ENCODE data around the gene TRIL. TPM values are rescaled to one million over a fixed set of nuclear protein-coding genes. Genes with fewer than 3 reads are reported as not detected.

TRIL gene
- polyA plus RNA-seq, 3 donors = not detected

- Histone ChIP-seq H4K20me1 (ENCODE audit: insufficient read depth, low read length) (peaks cover 100% of the 10 kb centered on the region), H3K36me3 (replicated peaks in 1 of 2; ENCODE audit: control insufficient read depth in 1 of 2, insufficient read depth in 2 of 2, low read length in 2 of 2) (peaks cover 44 to 89% of the 10 kb centered on the region in 2 donors), H3K27ac (ENCODE audit: low read depth in 1 of 2, low read length in 2 of 2) (no peak overlapping the region), H3K9me3 (replicated peaks in 1 of 2; ENCODE audit: control insufficient read depth in 1 of 2, insufficient read depth in 1 of 2, low read length in 2 of 2) (no peaks in the 10 kb centered on the region), H3K4me1 (ENCODE audit: control insufficient read depth in 1 of 2, insufficient read depth in 2 of 2, low read length in 2 of 2) (no peaks in the 10 kb centered on the region), H3K79me2 (ENCODE audit: insufficient read depth, low read length) (no peaks in the 10 kb centered on the region), H3K27me3 (ENCODE audit: control insufficient read depth in 2 of 2, insufficient read depth in 2 of 2, low read length in 2 of 2) (no peaks in the 10 kb centered on the region), H2AFZ (ENCODE audit: insufficient read depth, low read depth, low read length, poor library complexity, severe bottlenecking) (no peak overlapping the region), H3K4me2 (replicated peaks; ENCODE audit: extremely low read depth, low read length, poor library complexity, severe bottlenecking) (no peak overlapping the region), H3K4me3 (replicated peaks in 1 of 3; ENCODE audit: low read depth in 2 of 3, low read length in 3 of 3) (no peak overlapping the region), H3K9ac (ENCODE audit: insufficient read depth, low read length, poor library complexity, severe bottlenecking) (no peak overlapping the region)
- no peak for TF ChIP-seq CTCF (IDR thresholded peaks at IDR 0.05)
- H3K36me3 Mint-ChIP-seq = peaks cover 69 to 70% of the 10 kb centered on the region in 2 donors
- intact Hi-C loops (cut with micrococcal nuclease) = no loop called here
- no peak for DNase-seq
- 97% methylated on average over 9 of the region's 12 CpGs for WGBS (ENCODE audit: insufficient coverage)
- H3K4me1 Mint-ChIP-seq = no peaks in the 10 kb centered on the region
- peak overlapping the region in 1 of 7 donors; percentile 50 for H3K27ac Mint-ChIP-seq
- H3K27me3 Mint-ChIP-seq (ENCODE audit: low read depth in 3 of 3) = no peaks in the 10 kb centered on the region
- no peaks in the 10 kb centered on the region for H3K9me3 Mint-ChIP-seq
- H3K4me3 Mint-ChIP-seq = no peak overlapping the region
These were observed 42.0 kb upstream of the TRIL start for GRCh38 chr7:28999895-29000716.

- no peak overlapping the region for H3K27ac Mint-ChIP-seq
- H3K9me3 ChIP-seq (replicated peaks in 1 of 2; ENCODE audit: control insufficient read depth in 1 of 2, insufficient read depth in 1 of 2, low read length in 2 of 2) = no peaks in the 10 kb centered on the region
- peaks cover 70 to 74% of the 10 kb centered on the region in 2 donors for H3K36me3 Mint-ChIP-seq
- peaks cover 98% of the 10 kb centered on the region for H4K20me1 ChIP-seq (ENCODE audit: insufficient read depth, low read length)
- no peaks in the 10 kb centered on the region for H3K27me3 Mint-ChIP-seq (ENCODE audit: low read depth in 3 of 3)
- H3K4me2 ChIP-seq (replicated peaks; ENCODE audit: extremely low read depth, low read length, poor library complexity, severe bottlenecking) = no peak overlapping the region
- no peaks in the 10 kb centered on the region for H3K4me1 Mint-ChIP-seq
- no peak for DNase-seq
- intact Hi-C loops (cut with micrococcal nuclease) = no loop called here
- TF ChIP-seq CTCF (IDR thresholded peaks at IDR 0.05) = no peak
- H3K4me3 ChIP-seq (replicated peaks in 1 of 3; ENCODE audit: low read depth in 2 of 3, low read length in 3 of 3) = no peak overlapping the region
- no peak overlapping the region for H3K4me3 Mint-ChIP-seq
- no peak overlapping the region for H3K9ac ChIP-seq (ENCODE audit: insufficient read depth, low read length, poor library complexity, severe bottlenecking)
- H3K27ac ChIP-seq (ENCODE audit: low read depth in 1 of 2, low read length in 2 of 2) = no peak overlapping the region
- H3K36me3 ChIP-seq (replicated peaks in 1 of 2; ENCODE audit: control insufficient read depth in 1 of 2, insufficient read depth in 2 of 2, low read length in 2 of 2) = peaks cover 45 to 87% of the 10 kb centered on the region in 2 donors
- H3K9me3 Mint-ChIP-seq = no peaks in the 10 kb centered on the region
- WGBS (ENCODE audit: insufficient coverage) = no CpG with 5 or more reads among the region's 5 CpGs
- no peak overlapping the region for H2AFZ ChIP-seq (ENCODE audit: insufficient read depth, low read depth, low read length, poor library complexity, severe bottlenecking)
- H3K79me2 ChIP-seq (ENCODE audit: insufficient read depth, low read length) = no peaks in the 10 kb centered on the region
- no peaks in the 10 kb centered on the region for H3K27me3 ChIP-seq (ENCODE audit: control insufficient read depth in 2 of 2, insufficient read depth in 2 of 2, low read length in 2 of 2)
- no peaks in the 10 kb centered on the region for H3K4me1 ChIP-seq (ENCODE audit: control insufficient read depth in 1 of 2, insufficient read depth in 2 of 2, low read length in 2 of 2)
These were observed 41.3 kb upstream of the TRIL start for GRCh38 chr7:28999427-28999826.
